ENCODE results near the gene UQCR11. TPM values are rescaled to one million over a fixed set of nuclear protein-coding genes. Genes with fewer than 3 reads are reported as not detected.

The UQCR11 gene
- total RNA-seq, 1 donor from 2014 or later: 61.0 TPM

- Histone ChIP-seq H3K27me3 (no peaks in the 10 kb centered on the region), H3K4me1 (no peaks in the 10 kb centered on the region), H3K9me3 (no peaks in the 10 kb centered on the region), H3K36me3 (peaks cover 31 to 61% of the 10 kb centered on the region in 2 donors), H3K27ac (no peak overlapping the region), H3K4me3 (no peak overlapping the region)
- intact Hi-C loops (cut with DNase I): no loop called here
- no peak for TF ChIP-seq CTCF (IDR thresholded peaks at IDR 0.05)
- no peak for DNase-seq (ENCODE audit: low spot score in 2 of 2)
These were observed 7.1 kb upstream of the UQCR11 start for GRCh38 chr19:1612114-1613086.

- peaks cover 31 to 57% of the 10 kb centered on the region in 2 donors for H3K36me3 ChIP-seq
These were observed 6.1 kb upstream of the UQCR11 start for GRCh38 chr19:1611353-1611752.

GRCh38 chr19:1610579-1610978 lies 5.3 kb upstream of the UQCR11 start:
- intact Hi-C loops (cut with DNase I): no loop called here
- H3K36me3 ChIP-seq: peaks cover 30 to 51% of the 10 kb centered on the region in 2 donors

More at GRCh38 chr19:1611353-1611752, 6.1 kb upstream of the UQCR11 start:
- intact Hi-C loops (cut with DNase I): no loop called here
- TF ChIP-seq CTCF (IDR thresholded peaks at IDR 0.05): no peak
- Histone ChIP-seq H3K4me1 (peaks cover 1 to 2% of the 10 kb centered on the region in 2 donors), H3K4me3 (no peak overlapping the region), H3K27ac (no peak overlapping the region), H3K27me3 (no peaks in the 10 kb centered on the region), H3K9me3 (no peaks in the 10 kb centered on the region)
- DNase-seq (ENCODE audit: low spot score in 2 of 2): no peak

GRCh38 chr19:1609680-1610474 lies 4.6 kb upstream of the UQCR11 start:
- Histone ChIP-seq H3K27me3 (no peaks in the 10 kb centered on the region), H3K36me3 (peaks cover 24 to 44% of the 10 kb centered on the region in 2 donors), H3K4me3 (no peak overlapping the region), H3K4me1 (peaks cover 4 to 6% of the 10 kb centered on the region in 2 donors), H3K9me3 (no peaks in the 10 kb centered on the region), H3K27ac (no peak overlapping the region)
- intact Hi-C loops (cut with DNase I): loop anchor here (5.0 kb wide), 1 partner anchor 43 kb away; the partner anchor contains the start of gene MEX3D
- no peak for DNase-seq (ENCODE audit: low spot score in 2 of 2)
- no peak for TF ChIP-seq CTCF (IDR thresholded peaks at IDR 0.05)

More at GRCh38 chr19:1610579-1610978, 5.3 kb upstream of the UQCR11 start:
- TF ChIP-seq CTCF (IDR thresholded peaks at IDR 0.05): no peak
- H3K27me3 ChIP-seq: no peaks in the 10 kb centered on the region
- DNase-seq (ENCODE audit: low spot score in 2 of 2): no peak
- H3K27ac ChIP-seq: no peak overlapping the region
- H3K4me1 ChIP-seq: peaks cover 4 to 6% of the 10 kb centered on the region in 2 donors
- no peak overlapping the region for H3K4me3 ChIP-seq
- no peaks in the 10 kb centered on the region for H3K9me3 ChIP-seq

- intact Hi-C loops (cut with DNase I): loop anchor here (5.0 kb wide), 1 partner anchor 42 kb away; the partner anchor contains the start of gene MEX3D
- H3K4me1 ChIP-seq: peaks cover 10 to 12% of the 10 kb centered on the region in 2 donors
These were observed 3.8 kb upstream of the UQCR11 start for GRCh38 chr19:1609103-1609396.

More at GRCh38 chr19:1609103-1609396, 3.8 kb upstream of the UQCR11 start:
- no peaks in the 10 kb centered on the region for H3K9me3 ChIP-seq
- H3K36me3 ChIP-seq: peaks cover 17 to 36% of the 10 kb centered on the region in 2 donors
- DNase-seq (ENCODE audit: low spot score in 2 of 2): no peak
- no peak overlapping the region for H3K27ac ChIP-seq
- no peaks in the 10 kb centered on the region for H3K27me3 ChIP-seq
- TF ChIP-seq CTCF (IDR thresholded peaks at IDR 0.05): no peak
- H3K4me3 ChIP-seq: no peak overlapping the region

All from ascending aorta (tissue), 2 donors.